Ovary (tissue), 3 donors: ENCODE measurements around the gene EEF1G.

Experiments used
- CTCF ChIP-seq, 3 donors: fragments of 450-650 bp in 2 of 3; fragments of 200-600 bp in 1 of 3; IDR thresholded peaks; one replicate each; pipeline versions ENCODE4 v1.5.1 to v1.8.0; 2016 to 2022; ENCODE audit warnings: antibody characterized with exemption in 3 of 3, mild to moderate bottlenecking in 1 of 3
- POLR2A ChIP-seq: fragments of 450-650 bp; IDR thresholded peaks from one replicate; pipeline ENCODE4 v1.6.1; 2017; ENCODE audit warnings: antibody characterized with exemption, mild to moderate bottlenecking, moderate library complexity
- donor health status: DM: no; HTN: no; CAD: no.

DNA sequence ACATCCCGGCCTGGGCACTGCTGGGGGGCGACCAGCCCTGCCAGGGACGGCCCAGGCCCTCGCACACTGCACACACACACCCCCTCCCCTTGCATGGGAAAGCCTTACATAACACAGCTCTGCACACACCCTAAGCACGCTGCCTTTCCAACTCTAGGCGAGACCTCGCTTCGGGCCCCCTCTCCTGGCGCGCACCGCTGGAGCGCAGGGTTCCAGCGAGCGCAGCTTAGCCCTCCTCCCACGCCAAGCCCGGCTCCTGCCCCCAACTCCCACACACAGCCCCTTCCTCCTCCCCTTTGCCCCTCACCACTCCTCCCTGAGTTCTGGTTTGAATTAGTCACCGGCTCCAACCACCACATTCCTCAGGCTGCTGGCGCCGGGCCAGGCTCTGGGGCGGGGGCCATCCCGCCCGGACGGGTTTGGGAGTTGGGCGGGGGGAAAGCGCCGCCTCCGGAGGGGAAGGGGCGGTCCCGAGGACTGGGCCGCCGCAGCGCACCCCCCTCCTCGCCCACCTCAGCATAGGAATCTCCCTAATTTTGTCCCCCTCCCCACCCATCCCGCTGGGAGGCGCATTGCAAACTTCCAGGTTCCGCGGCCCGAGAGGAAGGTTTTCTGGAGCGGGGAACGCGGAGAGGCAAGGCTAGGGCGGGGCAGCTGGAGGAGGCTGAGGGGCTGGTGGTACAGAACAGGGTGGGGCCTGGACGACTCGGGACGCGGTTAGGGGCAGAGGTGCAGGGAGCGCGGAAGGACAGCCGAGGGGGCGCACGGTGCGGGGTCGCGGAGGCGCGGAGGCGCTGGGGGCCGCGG lies 28.1 kb downstream of the EEF1G start:
- TF ChIP-seq CTCF (IDR thresholded peaks at IDR 0.05): peak in 2 of 3 donors; percentile 6 to 8
- peak; percentile 32 for TF ChIP-seq POLR2A
